Lower lobe of right lung (tissue), 2 donors: ENCODE data around the gene SFXN3. TPM values are rescaled to one million over a fixed set of nuclear protein-coding genes. Genes with fewer than 3 reads are reported as not detected.

ENCODE experiments used
- ATAC-seq, 2 donors: fragments of 200-7000 bp; cut with Tn5 transposase; one replicate each; pipeline ENCODE4 v1.9.1; 2020 to 2022; ENCODE audit warnings: mild to moderate bottlenecking in 2 of 2, moderate library complexity in 2 of 2
- DNase-seq: peaks from one replicate; pipeline ENCODE4 v3.0.0-alpha.2; 2020
- H3K27ac ChIP-seq: fragments of 200-600 bp; one replicate; pipeline ENCODE4 v1.8.0; 2022
- H3K27me3 ChIP-seq: fragments of 200-600 bp; one replicate; pipeline ENCODE4 v1.8.0; 2022; ENCODE audit warnings: low read depth
- H3K36me3 ChIP-seq: fragments of 200-600 bp; one replicate; pipeline ENCODE4 v1.8.0; 2022; ENCODE audit warnings: mild to moderate bottlenecking
- H3K4me1 ChIP-seq: fragments of 200-600 bp; one replicate; pipeline ENCODE4 v1.8.0; 2022
- H3K4me3 ChIP-seq: fragments of 200-600 bp; one replicate; pipeline ENCODE4 v1.8.0; 2022; ENCODE audit warnings: mild to moderate bottlenecking
- H3K9me3 ChIP-seq: fragments of 200-600 bp; one replicate; pipeline ENCODE4 v1.8.0; 2022
- intact Hi-C: fragments of 100-400 bp; cut with DNase I; formaldehyde crosslinking; loops from one replicate; pipeline ENCODE4 v1.11.0; 2022
- long read RNA-seq: library from polyadenylated mRNA; unstranded; transcript quantifications from one replicate; pipeline ENCODE4 v2.0.0, GENCODE V29; 2021
- total RNA-seq: library from RNA; stranded (reverse); fragmentation: NEBNext Ultra II Directional; extraction: Animal tissue kit (Norgen Biotek cat#: 25700); gene quantifications from one replicate; pipeline ENCODE4 v1.2.1, GENCODE V29; 2021
- TF ChIP-seq, protein P1 (sequence below): fragments of 200-600 bp; IDR thresholded peaks from one replicate; pipeline ENCODE4 v1.8.0; 2022; ENCODE audit warnings: antibody characterized with exemption, mild to moderate bottlenecking
- donor health status: DM: no; HTN: yes; CAD: no; lungs with severe emphysema.

Gene SFXN3, protein sequence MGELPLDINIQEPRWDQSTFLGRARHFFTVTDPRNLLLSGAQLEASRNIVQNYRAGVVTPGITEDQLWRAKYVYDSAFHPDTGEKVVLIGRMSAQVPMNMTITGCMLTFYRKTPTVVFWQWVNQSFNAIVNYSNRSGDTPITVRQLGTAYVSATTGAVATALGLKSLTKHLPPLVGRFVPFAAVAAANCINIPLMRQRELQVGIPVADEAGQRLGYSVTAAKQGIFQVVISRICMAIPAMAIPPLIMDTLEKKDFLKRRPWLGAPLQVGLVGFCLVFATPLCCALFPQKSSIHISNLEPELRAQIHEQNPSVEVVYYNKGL
- total RNA-seq = 57.8 TPM
- long read RNA-seq, partial matches to known transcripts = 35 of 48 reads
- long read RNA-seq, other reads (novel, unspliced or antisense) = 6 of 48 reads

DNA sequence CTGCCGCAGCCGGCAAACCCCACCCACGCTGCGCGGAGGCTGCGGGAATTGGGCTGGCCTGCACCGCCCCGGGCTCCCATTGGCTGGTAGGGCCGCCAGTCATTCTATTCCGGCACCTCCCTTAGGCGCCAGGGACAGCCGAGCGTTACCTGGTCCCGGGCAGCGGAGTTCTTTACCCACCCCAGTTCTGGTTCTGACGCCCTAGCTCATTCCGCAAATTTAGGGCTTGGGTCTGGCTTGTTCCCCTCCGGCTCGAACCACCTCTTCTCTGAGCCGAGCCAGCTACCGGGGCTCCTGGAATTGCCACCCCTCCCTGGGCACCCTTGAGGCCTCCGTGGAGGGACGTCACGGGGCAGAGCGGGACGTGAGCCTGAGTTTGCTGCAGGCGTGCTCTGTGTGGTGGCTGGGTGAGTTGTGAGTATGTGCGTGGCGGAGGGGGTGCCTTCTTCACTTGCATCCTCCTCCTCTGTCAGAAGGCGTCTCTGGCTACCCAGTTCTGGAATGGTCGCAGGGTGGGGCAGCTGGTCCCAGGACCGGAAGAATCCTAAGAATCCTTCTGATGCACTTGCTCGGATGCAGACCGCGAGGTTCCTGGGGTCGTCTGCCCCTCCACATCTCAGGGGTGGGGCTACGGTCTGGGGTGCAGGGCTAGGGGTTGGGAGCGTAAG is at the start of gene SFXN3, which contains the start of gene PDZD7:
Gene SFXN3 (plus strand): TSS at position 107 of the 668 bp plus-strand sequence. CDS start 3,461 bp downstream, outside the sequence.
Gene PDZD7 (minus strand): TSS at position 2 of the 668 bp plus-strand sequence. CDS start 910 bp downstream, outside the sequence.
- H3K36me3 ChIP-seq = peaks cover 18% of the 10 kb centered on the region
- H3K9me3 ChIP-seq = no peaks in the 10 kb centered on the region
- H3K4me1 ChIP-seq = peaks cover 20% of the 10 kb centered on the region
- intact Hi-C loops = no loop called here
- TF ChIP-seq, protein P1, sequence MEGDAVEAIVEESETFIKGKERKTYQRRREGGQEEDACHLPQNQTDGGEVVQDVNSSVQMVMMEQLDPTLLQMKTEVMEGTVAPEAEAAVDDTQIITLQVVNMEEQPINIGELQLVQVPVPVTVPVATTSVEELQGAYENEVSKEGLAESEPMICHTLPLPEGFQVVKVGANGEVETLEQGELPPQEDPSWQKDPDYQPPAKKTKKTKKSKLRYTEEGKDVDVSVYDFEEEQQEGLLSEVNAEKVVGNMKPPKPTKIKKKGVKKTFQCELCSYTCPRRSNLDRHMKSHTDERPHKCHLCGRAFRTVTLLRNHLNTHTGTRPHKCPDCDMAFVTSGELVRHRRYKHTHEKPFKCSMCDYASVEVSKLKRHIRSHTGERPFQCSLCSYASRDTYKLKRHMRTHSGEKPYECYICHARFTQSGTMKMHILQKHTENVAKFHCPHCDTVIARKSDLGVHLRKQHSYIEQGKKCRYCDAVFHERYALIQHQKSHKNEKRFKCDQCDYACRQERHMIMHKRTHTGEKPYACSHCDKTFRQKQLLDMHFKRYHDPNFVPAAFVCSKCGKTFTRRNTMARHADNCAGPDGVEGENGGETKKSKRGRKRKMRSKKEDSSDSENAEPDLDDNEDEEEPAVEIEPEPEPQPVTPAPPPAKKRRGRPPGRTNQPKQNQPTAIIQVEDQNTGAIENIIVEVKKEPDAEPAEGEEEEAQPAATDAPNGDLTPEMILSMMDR = no peak
- no peaks in the 10 kb centered on the region for H3K27me3 ChIP-seq
- H3K27ac ChIP-seq = peak within 1 kb of the TSS; percentile 99
- DNase-seq (peak; percentile 98), ATAC-seq (peak; percentile 92 to 95)
- peak within 1 kb of the TSS; percentile 83 for H3K4me3 ChIP-seq

DNA sequence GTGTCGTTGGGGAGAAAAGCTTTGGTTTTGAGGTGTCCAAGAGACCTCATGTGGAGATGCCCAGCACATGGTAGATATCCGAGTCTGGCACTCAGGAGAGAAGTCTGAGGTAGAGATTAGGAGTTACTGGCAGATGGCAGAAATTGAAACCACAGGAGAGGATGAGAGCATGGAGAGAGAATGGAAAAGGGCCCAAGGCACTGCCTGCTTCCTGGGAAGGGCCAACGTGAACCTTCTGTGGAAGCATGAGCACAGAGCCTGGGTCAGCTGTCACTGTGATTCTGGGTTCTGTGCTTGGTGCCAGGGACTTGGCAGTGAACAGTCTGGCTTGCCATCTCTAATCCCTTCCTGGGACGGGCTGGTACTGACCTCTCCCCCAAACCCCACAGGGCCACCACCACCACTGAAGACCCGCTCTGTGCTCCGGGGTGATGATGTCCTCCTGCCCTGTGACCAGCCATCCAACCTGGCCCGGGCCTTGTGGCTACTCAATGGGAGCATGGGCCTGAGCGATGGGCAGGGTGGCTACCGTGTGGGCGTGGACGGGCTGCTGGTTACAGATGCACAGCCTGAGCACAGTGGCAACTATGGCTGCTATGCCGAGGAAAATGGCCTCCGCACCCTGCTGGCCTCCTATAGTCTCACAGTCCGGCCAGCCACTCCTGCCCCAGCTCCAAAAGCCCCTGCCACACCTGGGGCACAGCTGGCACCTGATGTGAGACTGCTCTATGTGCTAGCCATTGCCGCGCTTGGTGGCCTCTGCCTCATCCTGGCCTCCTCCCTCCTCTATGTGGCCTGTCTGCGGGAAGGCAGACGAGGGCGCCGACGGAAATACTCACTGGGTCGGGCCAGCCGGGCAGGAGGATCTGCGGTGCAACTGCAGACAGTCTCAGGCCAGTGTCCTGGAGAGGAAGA is 47.9 kb upstream of the SFXN3 start:
- Histone ChIP-seq H3K9me3 (no peaks in the 10 kb centered on the region), H3K4me3 (no peak overlapping the region), H3K4me1 (peaks cover 26% of the 10 kb centered on the region), H3K36me3 (peaks cover 50% of the 10 kb centered on the region), H3K27me3 (no peaks in the 10 kb centered on the region), H3K27ac (no peak overlapping the region)
- DNase-seq (peak; percentile 40), ATAC-seq (no peak)
- intact Hi-C loops = no loop called here
- TF ChIP-seq, protein P1 = no peak

DNA sequence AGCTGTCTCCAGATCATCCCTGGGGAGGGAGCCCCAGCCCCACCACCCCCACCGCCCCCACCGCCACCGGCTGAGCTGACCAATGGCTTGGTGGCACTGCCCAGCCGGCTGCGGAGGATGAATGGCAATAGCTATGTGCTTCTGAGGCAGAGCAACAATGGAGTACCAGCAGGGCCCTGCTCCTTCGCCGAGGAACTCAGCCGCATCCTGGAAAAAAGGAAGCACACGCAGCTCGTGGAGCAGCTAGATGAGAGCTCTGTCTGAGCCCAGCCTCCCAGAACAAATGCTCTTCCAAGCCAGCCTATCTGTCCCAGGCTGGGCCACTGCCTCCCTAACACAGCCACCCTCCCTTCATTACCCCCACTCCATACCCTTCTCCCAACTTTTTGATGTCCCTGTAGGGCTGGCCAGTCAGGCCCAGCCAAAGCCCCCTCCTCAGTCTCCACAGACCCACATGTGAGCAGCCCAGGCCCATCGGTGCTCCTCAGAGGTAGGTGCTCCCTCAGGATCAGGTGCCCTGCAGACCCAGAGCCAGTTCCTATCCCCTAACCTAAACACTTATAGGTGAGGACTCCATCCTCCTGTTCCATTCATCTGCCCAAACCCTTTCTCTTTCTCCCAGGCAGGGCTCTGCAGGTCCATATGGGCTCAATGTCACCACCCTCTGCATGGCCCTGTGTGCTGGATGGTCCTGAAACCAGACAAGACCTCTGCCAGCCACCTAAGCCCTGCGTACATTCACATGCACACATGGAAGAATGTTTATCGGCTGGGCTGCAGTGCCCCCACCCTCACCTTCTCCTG is 47.0 kb upstream of the SFXN3 start:
- ATAC-seq = no peak
- Histone ChIP-seq H3K27ac (no peak overlapping the region), H3K27me3 (no peaks in the 10 kb centered on the region), H3K36me3 (peaks cover 50% of the 10 kb centered on the region), H3K4me1 (peaks cover 30% of the 10 kb centered on the region), H3K9me3 (no peaks in the 10 kb centered on the region), H3K4me3 (no peak overlapping the region)
- TF ChIP-seq, protein P1 = no peak
- peak; percentile 26 for DNase-seq
- intact Hi-C loops = no loop called here

DNA sequence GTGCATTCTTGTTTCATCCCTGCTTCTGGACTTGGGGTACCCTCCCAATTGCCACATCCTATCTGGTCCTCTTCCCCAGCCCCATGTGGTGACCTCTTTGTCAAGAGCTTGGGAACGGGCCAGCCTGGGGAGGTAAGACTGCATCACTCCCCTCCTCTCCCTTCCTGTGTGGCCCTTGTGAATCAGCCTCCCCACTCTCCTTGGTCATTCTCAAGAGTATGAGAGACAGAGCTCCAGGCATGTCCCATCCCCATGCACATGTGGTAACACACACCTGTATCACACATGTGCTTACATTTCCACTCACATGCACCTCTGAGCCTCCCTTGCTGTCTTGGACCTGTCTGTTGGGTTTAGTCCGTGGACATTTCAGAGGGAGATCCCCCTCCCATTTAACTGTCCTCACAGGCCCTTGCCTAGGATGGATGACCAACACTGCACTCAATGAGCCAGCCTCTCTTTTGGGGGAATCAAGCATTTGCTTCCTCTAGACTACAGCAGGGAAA is 46.3 kb upstream of the SFXN3 start:
- peaks cover 53% of the 10 kb centered on the region for H3K36me3 ChIP-seq
- H3K4me1 ChIP-seq = peaks cover 30% of the 10 kb centered on the region
- no peak for ATAC-seq
- peak; percentile 24 for DNase-seq
- H3K27ac ChIP-seq = no peak overlapping the region
- intact Hi-C loops = no loop called here
- no peaks in the 10 kb centered on the region for H3K27me3 ChIP-seq
- TF ChIP-seq, protein P1 = no peak
- no peaks in the 10 kb centered on the region for H3K9me3 ChIP-seq
- H3K4me3 ChIP-seq = no peak overlapping the region
